ENCODE measurements around the gene TAOK1. TPM values are rescaled to one million over a fixed set of nuclear protein-coding genes. Genes with fewer than 3 reads are reported as not detected.
"Not testable (repeated sequence)": the region's sequence is repeated elsewhere in the genome, so short reads cannot be mapped to it uniquely, and the experiment has no call there.

Gene TAOK1
- total and polyA plus RNA-seq, 2 donors (not counting 1 experiment from before 2014, with no cell fraction given), result 9.8 to 80.7 TPM

- no peaks in the 10 kb centered on the region for H4K20me1 ChIP-seq (ENCODE audit: control insufficient read depth, insufficient read depth, low read length, poor library complexity, severe bottlenecking)
- no peak for ATAC-seq (ENCODE audit: low read depth)
- H3K27me3 ChIP-seq (replicated peaks in 1 of 4; ENCODE audit: control extremely low read depth in 1 of 4, control insufficient read depth in 3 of 4, insufficient read depth in 4 of 4, low read length in 3 of 4), result no peaks in the 10 kb centered on the region
- no peak overlapping the region for H3K4me3 Mint-ChIP-seq
- H3K27ac ChIP-seq (ENCODE audit: low read length in 2 of 2), result no peak overlapping the region
- ChIA-PET POLR2A (no interaction called here), CTCF (interaction anchor here (0.6 kb wide), 1 partner anchor 28 kb away, joined by 3 read pairs; no protein-coding TSS in a partner anchor)
- TF ChIP-seq CTCF (IDR thresholded peaks at IDR 0.05) (no peak), EZH2 (IDR thresholded peaks at IDR 0.05; ENCODE audit: borderline replicate concordance, insufficient read depth, low read depth, low read length, poor library complexity, severe bottlenecking) (no peak)
- H3K9me3 ChIP-seq (ENCODE audit: control extremely low read depth in 1 of 3, control insufficient read depth in 2 of 3, insufficient read depth in 1 of 3, low read length in 2 of 3), result no peaks in the 10 kb centered on the region
- H3K9ac ChIP-seq (ENCODE audit: low read length), result no peak overlapping the region
- no peaks in the 10 kb centered on the region for H3K9me3 Mint-ChIP-seq (ENCODE audit: insufficient read depth)
- no peak for DNase-seq
- peaks cover 13% of the 10 kb centered on the region for H3K79me2 ChIP-seq (ENCODE audit: control insufficient read depth, insufficient read depth, low read length)
- no peaks in the 10 kb centered on the region for H3K27me3 Mint-ChIP-seq
- H3K36me3 ChIP-seq (replicated peaks in 1 of 2; ENCODE audit: control extremely low read depth in 1 of 2, control insufficient read depth in 1 of 2, extremely low read depth in 1 of 2, insufficient read depth in 2 of 2, low read length in 1 of 2), result peaks cover 13 to 28% of the 10 kb centered on the region in 2 experiments
- H3K4me2 ChIP-seq (replicated peaks; ENCODE audit: low read depth, low read length, poor library complexity, severe bottlenecking), result no peak overlapping the region
- WGBS (ENCODE audit: insufficient coverage), result no CpG with 5 or more reads among the region's 1 CpG
- no peaks in the 10 kb centered on the region for H3K4me1 Mint-ChIP-seq
- H3K4me1 ChIP-seq (ENCODE audit: control insufficient read depth in 2 of 2, insufficient read depth in 2 of 2, low read length in 2 of 2), result no peaks in the 10 kb centered on the region
- no peak overlapping the region for H3K27ac Mint-ChIP-seq
- no peak overlapping the region for H2AFZ ChIP-seq (ENCODE audit: insufficient read depth, low read depth, low read length, poor library complexity, severe bottlenecking)
- H3K4me3 ChIP-seq (ENCODE audit: control extremely low read depth in 1 of 5, extremely low read depth in 1 of 5, insufficient read depth in 1 of 5, low read depth in 2 of 5, low read length in 4 of 5), result no peak overlapping the region
- intact Hi-C loops (cut with micrococcal nuclease), result no loop called here
These were observed 84.1 kb downstream of the TAOK1 start for GRCh38 chr17:29474297-29474696.

GRCh38 chr17:29475891-29476290, 85.7 kb downstream of the TAOK1 start:
- no peak overlapping the region for H2AFZ ChIP-seq (ENCODE audit: insufficient read depth, low read depth, low read length, poor library complexity, severe bottlenecking)
- ChIA-PET POLR2A (no interaction called here), CTCF (no interaction called here)
- no peaks in the 10 kb centered on the region for H3K4me1 ChIP-seq (ENCODE audit: control insufficient read depth in 2 of 2, insufficient read depth in 2 of 2, low read length in 2 of 2)
- H3K27me3 ChIP-seq (replicated peaks in 1 of 4; ENCODE audit: control extremely low read depth in 1 of 4, control insufficient read depth in 3 of 4, insufficient read depth in 4 of 4, low read length in 3 of 4), result no peaks in the 10 kb centered on the region
- Mint-ChIP-seq H3K27ac (no peak overlapping the region), H3K4me1 (no peaks in the 10 kb centered on the region), H3K27me3 (no peaks in the 10 kb centered on the region), H3K4me3 (no peak overlapping the region), H3K9me3 (ENCODE audit: insufficient read depth) (no peaks in the 10 kb centered on the region)
- no peak overlapping the region for H3K4me3 ChIP-seq (ENCODE audit: control extremely low read depth in 1 of 5, extremely low read depth in 1 of 5, insufficient read depth in 1 of 5, low read depth in 2 of 5, low read length in 4 of 5)
- no peak overlapping the region for H3K27ac ChIP-seq (ENCODE audit: low read length in 2 of 2)
- no peak for TF ChIP-seq CTCF (IDR thresholded peaks at IDR 0.05)
- WGBS (ENCODE audit: insufficient coverage), result no CpG with 5 or more reads among the region's 2 CpGs
- H3K9me3 ChIP-seq (ENCODE audit: control extremely low read depth in 1 of 3, control insufficient read depth in 2 of 3, insufficient read depth in 1 of 3, low read length in 2 of 3), result no peaks in the 10 kb centered on the region
- no peak for ATAC-seq (ENCODE audit: low read depth)
- DNase-seq, result no peak
- peaks cover 13% of the 10 kb centered on the region for H3K79me2 ChIP-seq (ENCODE audit: control insufficient read depth, insufficient read depth, low read length)
- peaks cover 13 to 35% of the 10 kb centered on the region in 2 experiments for H3K36me3 ChIP-seq (replicated peaks in 1 of 2; ENCODE audit: control extremely low read depth in 1 of 2, control insufficient read depth in 1 of 2, extremely low read depth in 1 of 2, insufficient read depth in 2 of 2, low read length in 1 of 2)
- intact Hi-C loops (cut with micrococcal nuclease), result no loop called here
- no peaks in the 10 kb centered on the region for H4K20me1 ChIP-seq (ENCODE audit: control insufficient read depth, insufficient read depth, low read length, poor library complexity, severe bottlenecking)
- no peak overlapping the region for H3K4me2 ChIP-seq (replicated peaks; ENCODE audit: low read depth, low read length, poor library complexity, severe bottlenecking)
- no peak overlapping the region for H3K9ac ChIP-seq (ENCODE audit: low read length)

- H3K9me3 Mint-ChIP-seq (ENCODE audit: insufficient read depth); H3K4me1 ChIP-seq (ENCODE audit: control insufficient read depth in 2 of 2, insufficient read depth in 2 of 2, low read length in 2 of 2); H3K27ac ChIP-seq (ENCODE audit: low read length in 2 of 2); H3K27me3 ChIP-seq (replicated peaks in 1 of 4; ENCODE audit: control extremely low read depth in 1 of 4, control insufficient read depth in 3 of 4, insufficient read depth in 4 of 4, low read length in 3 of 4); H3K27me3 Mint-ChIP-seq; H3K9ac ChIP-seq (ENCODE audit: low read length); H3K4me3 ChIP-seq (ENCODE audit: control extremely low read depth in 1 of 5, extremely low read depth in 1 of 5, insufficient read depth in 1 of 5, low read depth in 2 of 5, low read length in 4 of 5); H4K20me1 ChIP-seq (ENCODE audit: control insufficient read depth, insufficient read depth, low read length, poor library complexity, severe bottlenecking); H3K4me2 ChIP-seq (replicated peaks; ENCODE audit: low read depth, low read length, poor library complexity, severe bottlenecking); H3K27ac Mint-ChIP-seq; POLR2A ChIA-PET; CTCF ChIA-PET; ATAC-seq (ENCODE audit: low read depth); DNase-seq; H3K4me1 Mint-ChIP-seq; H3K9me3 ChIP-seq (ENCODE audit: control extremely low read depth in 1 of 3, control insufficient read depth in 2 of 3, insufficient read depth in 1 of 3, low read length in 2 of 3); H3K79me2 ChIP-seq (ENCODE audit: control insufficient read depth, insufficient read depth, low read length); H2AFZ ChIP-seq (ENCODE audit: insufficient read depth, low read depth, low read length, poor library complexity, severe bottlenecking); intact Hi-C loops (cut with micrococcal nuclease); H3K4me3 Mint-ChIP-seq: not testable (repeated sequence)
- WGBS (ENCODE audit: insufficient coverage), result no CpG with 5 or more reads among the region's 7 CpGs
- H3K36me3 ChIP-seq (replicated peaks in 1 of 2; ENCODE audit: control extremely low read depth in 1 of 2, control insufficient read depth in 1 of 2, extremely low read depth in 1 of 2, insufficient read depth in 2 of 2, low read length in 1 of 2), result peaks cover 11 to 54% of the 10 kb centered on the region in 2 experiments
These were observed 90.2 kb downstream of the TAOK1 start for GRCh38 chr17:29480249-29480928.

Measured in B cell (primary cell).